Measurements from ENCODE around the gene RAP1GAP.

- TF ChIP-seq CTCF (IDR thresholded peaks at IDR 0.05 in 4 of 5, conservative IDR thresholded peaks at IDR 0.05 in 1 of 5) (no peak), POLR2A (IDR thresholded peaks at IDR 0.05) (no peak)
Measured at GRCh38 chr1:21631944-21632887, 36.9 kb downstream of the RAP1GAP start.

Data from gastrocnemius medialis (tissue), 4 donors.